HL-60 (cell line): Measurements from ENCODE around the gene EPHA6.

Source experiments
- DNase-seq, 2 experiments: peaks; one replicate each; pipeline ENCODE4 v3.0.0-alpha.2; 2010 to 2020; ENCODE audit warnings: low read depth in 1 of 2, low spot score in 1 of 2
- H3K27ac ChIP-seq: fragments of 250-450 bp; sonication (Bioruptor Pico); replicated peaks from 2 replicates; pipeline ENCODE4 v1.5.1; 2020; ENCODE audit warnings: mild to moderate bottlenecking, moderate library complexity
- H3K27me3 ChIP-seq: fragments of 250-450 bp; sonication (Bioruptor Pico); 2 replicates; pipeline ENCODE4 v1.5.1; 2021; ENCODE audit warnings: mild to moderate bottlenecking, moderate library complexity; ENCODE audit not compliant: insufficient read depth, poor library complexity, severe bottlenecking
- H3K4me3 ChIP-seq: replicated peaks from 2 replicates; pipeline ENCODE4 v1.5.1; 2011; ENCODE audit warnings: mild to moderate bottlenecking, control low read depth, low read length; ENCODE audit not compliant: insufficient read depth
- GABPA ChIP-seq: IDR thresholded peaks from 2 replicates; pipeline ENCODE4 v1.6.1; 2012; ENCODE audit warnings: low read depth
- POLR2AphosphoS5 ChIP-seq: IDR thresholded peaks from 2 replicates; pipeline ENCODE4 v1.6.1; 2012; ENCODE audit warnings: low read depth
- SPI1 ChIP-seq: IDR thresholded peaks from 2 replicates; pipeline ENCODE4 v1.6.1; 2012; ENCODE audit warnings: low read depth, mild to moderate bottlenecking, borderline replicate concordance
- TF ChIP-seq, protein P1 (sequence below): IDR thresholded peaks from one replicate; pipeline ENCODE4 v1.5.1; 2011; ENCODE audit warnings: low read length, control low read depth, inconsistent platforms; ENCODE audit not compliant: insufficient read depth
- TF ChIP-seq, protein P2 (sequence below): IDR thresholded peaks from 2 replicates; pipeline ENCODE4 v1.6.1; 2012; ENCODE audit warnings: low read depth; ENCODE audit not compliant: insufficient replicate concordance

Gene EPHA6

DNA sequence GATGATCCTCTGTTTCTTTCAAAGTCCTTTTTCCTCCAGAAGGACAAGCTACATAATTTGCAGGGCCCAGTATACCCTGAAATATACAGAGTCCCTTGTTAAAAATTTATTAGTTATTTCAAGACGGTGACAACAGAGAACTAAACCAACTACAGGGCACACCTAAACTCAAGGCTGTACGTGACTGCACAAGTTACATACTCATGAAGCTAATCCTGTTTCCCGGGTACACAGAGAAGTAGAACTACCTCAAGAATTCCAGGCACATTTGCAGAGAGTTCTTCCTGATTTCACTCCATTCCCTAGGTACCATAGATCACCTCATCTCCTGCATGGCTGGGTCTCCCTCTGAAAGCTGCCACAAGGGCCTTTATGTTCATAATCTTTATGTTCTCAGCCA, 670.8 kb downstream of the EPHA6 start:
- TF ChIP-seq, protein P1, sequence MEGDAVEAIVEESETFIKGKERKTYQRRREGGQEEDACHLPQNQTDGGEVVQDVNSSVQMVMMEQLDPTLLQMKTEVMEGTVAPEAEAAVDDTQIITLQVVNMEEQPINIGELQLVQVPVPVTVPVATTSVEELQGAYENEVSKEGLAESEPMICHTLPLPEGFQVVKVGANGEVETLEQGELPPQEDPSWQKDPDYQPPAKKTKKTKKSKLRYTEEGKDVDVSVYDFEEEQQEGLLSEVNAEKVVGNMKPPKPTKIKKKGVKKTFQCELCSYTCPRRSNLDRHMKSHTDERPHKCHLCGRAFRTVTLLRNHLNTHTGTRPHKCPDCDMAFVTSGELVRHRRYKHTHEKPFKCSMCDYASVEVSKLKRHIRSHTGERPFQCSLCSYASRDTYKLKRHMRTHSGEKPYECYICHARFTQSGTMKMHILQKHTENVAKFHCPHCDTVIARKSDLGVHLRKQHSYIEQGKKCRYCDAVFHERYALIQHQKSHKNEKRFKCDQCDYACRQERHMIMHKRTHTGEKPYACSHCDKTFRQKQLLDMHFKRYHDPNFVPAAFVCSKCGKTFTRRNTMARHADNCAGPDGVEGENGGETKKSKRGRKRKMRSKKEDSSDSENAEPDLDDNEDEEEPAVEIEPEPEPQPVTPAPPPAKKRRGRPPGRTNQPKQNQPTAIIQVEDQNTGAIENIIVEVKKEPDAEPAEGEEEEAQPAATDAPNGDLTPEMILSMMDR = no peak
- TF ChIP-seq POLR2AphosphoS5 (no peak), GABPA (no peak), SPI1 (no peak)
- TF ChIP-seq, protein P2, sequence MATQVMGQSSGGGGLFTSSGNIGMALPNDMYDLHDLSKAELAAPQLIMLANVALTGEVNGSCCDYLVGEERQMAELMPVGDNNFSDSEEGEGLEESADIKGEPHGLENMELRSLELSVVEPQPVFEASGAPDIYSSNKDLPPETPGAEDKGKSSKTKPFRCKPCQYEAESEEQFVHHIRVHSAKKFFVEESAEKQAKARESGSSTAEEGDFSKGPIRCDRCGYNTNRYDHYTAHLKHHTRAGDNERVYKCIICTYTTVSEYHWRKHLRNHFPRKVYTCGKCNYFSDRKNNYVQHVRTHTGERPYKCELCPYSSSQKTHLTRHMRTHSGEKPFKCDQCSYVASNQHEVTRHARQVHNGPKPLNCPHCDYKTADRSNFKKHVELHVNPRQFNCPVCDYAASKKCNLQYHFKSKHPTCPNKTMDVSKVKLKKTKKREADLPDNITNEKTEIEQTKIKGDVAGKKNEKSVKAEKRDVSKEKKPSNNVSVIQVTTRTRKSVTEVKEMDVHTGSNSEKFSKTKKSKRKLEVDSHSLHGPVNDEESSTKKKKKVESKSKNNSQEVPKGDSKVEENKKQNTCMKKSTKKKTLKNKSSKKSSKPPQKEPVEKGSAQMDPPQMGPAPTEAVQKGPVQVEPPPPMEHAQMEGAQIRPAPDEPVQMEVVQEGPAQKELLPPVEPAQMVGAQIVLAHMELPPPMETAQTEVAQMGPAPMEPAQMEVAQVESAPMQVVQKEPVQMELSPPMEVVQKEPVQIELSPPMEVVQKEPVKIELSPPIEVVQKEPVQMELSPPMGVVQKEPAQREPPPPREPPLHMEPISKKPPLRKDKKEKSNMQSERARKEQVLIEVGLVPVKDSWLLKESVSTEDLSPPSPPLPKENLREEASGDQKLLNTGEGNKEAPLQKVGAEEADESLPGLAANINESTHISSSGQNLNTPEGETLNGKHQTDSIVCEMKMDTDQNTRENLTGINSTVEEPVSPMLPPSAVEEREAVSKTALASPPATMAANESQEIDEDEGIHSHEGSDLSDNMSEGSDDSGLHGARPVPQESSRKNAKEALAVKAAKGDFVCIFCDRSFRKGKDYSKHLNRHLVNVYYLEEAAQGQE = no peak
- no peak overlapping the region for H3K4me3 ChIP-seq
- DNase-seq = no peak
- H3K27ac ChIP-seq = no peak overlapping the region
- H3K27me3 ChIP-seq = no peaks in the 10 kb centered on the region

DNA sequence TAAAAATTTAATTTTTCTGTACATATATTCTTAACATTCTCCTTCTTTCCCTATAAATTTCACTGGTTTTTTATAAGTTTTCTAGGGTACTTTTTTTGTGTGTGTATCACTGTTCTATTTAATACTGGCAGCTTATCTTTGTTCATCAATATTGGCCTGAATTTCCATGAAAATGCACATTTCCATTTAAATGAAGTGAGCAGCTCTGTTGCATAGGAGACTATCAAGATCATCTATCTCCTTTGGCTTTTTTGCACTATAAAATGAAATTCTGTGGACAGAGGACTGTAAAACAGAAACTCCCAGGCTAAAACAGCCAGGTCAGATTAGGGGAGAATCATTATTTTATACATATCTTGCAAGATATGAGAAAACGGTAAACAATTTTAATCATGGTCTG, 673.2 kb downstream of the EPHA6 start:
- no peak for DNase-seq
- TF ChIP-seq, protein P2 = no peak
- TF ChIP-seq, protein P1 = no peak
- TF ChIP-seq SPI1 (no peak), GABPA (no peak), POLR2AphosphoS5 (no peak)
- Histone ChIP-seq H3K4me3 (no peak overlapping the region), H3K27me3 (no peaks in the 10 kb centered on the region), H3K27ac (no peak overlapping the region)

DNA sequence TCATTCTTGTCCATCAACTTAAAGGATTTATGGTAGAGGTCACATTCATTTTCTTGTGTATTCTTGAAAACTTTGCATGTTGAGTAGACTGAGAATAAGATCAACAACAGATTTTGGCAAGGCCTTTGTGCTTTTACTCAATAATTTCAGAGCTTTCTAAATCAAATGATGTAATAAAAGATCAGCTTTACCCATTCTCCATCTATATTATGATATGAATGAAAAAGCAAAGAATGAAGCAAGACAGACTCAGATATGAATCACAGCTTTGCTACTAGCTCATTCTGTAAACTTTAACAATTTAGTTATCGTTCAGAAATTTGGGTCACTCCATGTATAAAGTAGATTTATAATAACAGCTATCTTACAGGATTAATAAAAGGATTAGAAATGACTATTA, 674.3 kb downstream of the EPHA6 start:
- H3K27ac ChIP-seq = no peak overlapping the region
- H3K27me3 ChIP-seq = no peaks in the 10 kb centered on the region
- no peak for TF ChIP-seq SPI1
- no peak overlapping the region for H3K4me3 ChIP-seq
- no peak for DNase-seq

DNA sequence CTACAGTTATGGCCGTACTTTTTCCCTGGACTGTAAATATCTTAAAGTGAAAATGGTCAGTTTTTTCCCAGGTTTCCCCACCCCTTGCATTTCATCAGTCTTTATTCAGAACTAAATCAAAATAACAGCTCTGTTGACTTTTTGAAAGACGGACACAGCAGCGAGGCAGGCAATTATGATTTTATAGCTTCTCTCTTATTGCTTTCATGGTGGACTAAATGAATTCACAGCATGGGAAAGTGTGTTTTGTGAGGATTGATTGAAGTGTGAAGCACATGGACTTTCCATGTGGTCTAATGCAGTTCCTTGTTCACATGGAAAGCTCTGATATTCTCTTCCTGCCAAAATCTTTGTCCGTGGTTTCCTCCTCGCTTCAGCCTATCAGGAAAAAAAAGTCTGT, 681.5 kb downstream of the EPHA6 start:
- Histone ChIP-seq H3K27me3 (no peaks in the 10 kb centered on the region), H3K4me3 (no peak overlapping the region), H3K27ac (no peak overlapping the region)
- TF ChIP-seq POLR2AphosphoS5 (no peak), GABPA (no peak), SPI1 (no peak)
- TF ChIP-seq, protein P2 = no peak
- TF ChIP-seq, protein P1 = no peak
- DNase-seq = no peak
